MM.1S (cell line): Measurements from ENCODE around the gene NFKB2.
A peak's percentile ranks its signal among the peaks of the same experiment; 100 is the strongest.

Experiments
- DNase-seq: peaks from one replicate; pipeline ENCODE4 v3.0.0-alpha.2; 2015
- H2AFZ ChIP-seq: fragments of 300-600 bp; sonication (generic); 2 replicates; pipeline ENCODE4 v1.6.0; 2016; ENCODE audit warnings: antibody characterized with exemption, low read length
- H3F3A ChIP-seq: fragments of 300-600 bp; sonication (generic); 2 replicates; pipeline ENCODE4 v1.6.1; 2016; ENCODE audit warnings: mild to moderate bottlenecking, antibody characterized with exemption, low read length, moderate library complexity, mixed read lengths; ENCODE audit not compliant: insufficient read depth
- H3K27ac ChIP-seq: fragments of 300-600 bp; sonication (generic); 2 replicates; pipeline ENCODE4 v1.5.1; 2016; ENCODE audit warnings: mild to moderate bottlenecking, low read length
- H3K27me3 ChIP-seq: fragments of 300-600 bp; sonication (generic); replicated peaks from 2 replicates; pipeline ENCODE4 v1.6.0; 2016; ENCODE audit warnings: low read length; ENCODE audit not compliant: insufficient read depth
- H3K36me3 ChIP-seq: fragments of 300-600 bp; sonication (generic); replicated peaks from 2 replicates; pipeline ENCODE4 v1.6.1; 2016; ENCODE audit warnings: mild to moderate bottlenecking, low read length, mixed read lengths; ENCODE audit not compliant: insufficient read depth
- H3K4me1 ChIP-seq: fragments of 300-600 bp; sonication (generic); 2 replicates; pipeline ENCODE4 v1.6.1; 2016; ENCODE audit warnings: low read length, mixed read lengths
- H3K4me2 ChIP-seq: fragments of 300-600 bp; sonication (generic); 2 replicates; pipeline ENCODE4 v1.6.0; 2016; ENCODE audit warnings: low read depth, low read length
- H3K4me3 ChIP-seq: fragments of 300-600 bp; sonication (generic); 2 replicates; pipeline ENCODE4 v1.5.1; 2016; ENCODE audit warnings: low read length, mixed read lengths
- H3K79me2 ChIP-seq: fragments of 300-600 bp; sonication (generic); 2 replicates; pipeline ENCODE4 v1.6.1; 2016; ENCODE audit warnings: mixed run types, low read length, mixed read lengths
- H3K9ac ChIP-seq: fragments of 300-600 bp; sonication (generic); 2 replicates; pipeline ENCODE4 v1.6.1; 2016; ENCODE audit warnings: low read length, mixed read lengths
- H3K9me2 ChIP-seq: fragments of 300-600 bp; sonication (generic); replicated peaks from 2 replicates; pipeline ENCODE4 v1.6.1; 2016; ENCODE audit warnings: mild to moderate bottlenecking, low read length, mixed read lengths; ENCODE audit not compliant: insufficient read depth
- H3K9me3 ChIP-seq: fragments of 300-600 bp; sonication (generic); replicated peaks from 2 replicates; pipeline ENCODE4 v1.6.1; 2016; ENCODE audit warnings: mild to moderate bottlenecking, low read length, mixed read lengths; ENCODE audit not compliant: insufficient read depth
- H4K20me1 ChIP-seq: fragments of 300-600 bp; sonication (generic); 2 replicates; pipeline ENCODE4 v1.6.1; 2016; ENCODE audit warnings: mild to moderate bottlenecking, low read length, moderate library complexity, mixed read lengths; ENCODE audit not compliant: insufficient read depth
- CTCF ChIP-seq: fragments of 300-600 bp; sonication (generic); IDR thresholded peaks from 2 replicates; pipeline ENCODE4 v1.5.1; 2016; ENCODE audit warnings: antibody characterized with exemption, low read length, mixed read lengths
- EZH2 ChIP-seq: fragments of 300-600 bp; sonication (generic); optimal IDR thresholded peaks from 2 replicates; pipeline ENCODE3; 2017; ENCODE audit warnings: low read depth, mild to moderate bottlenecking, antibody characterized with exemption, low read length, mixed read lengths
- EZH2phosphoT487 ChIP-seq: fragments of 300-600 bp; sonication (generic); IDR thresholded peaks from 2 replicates; pipeline ENCODE4 v1.6.1; 2018; ENCODE audit warnings: antibody characterized with exemption, low read length

Gene NFKB2

DNA sequence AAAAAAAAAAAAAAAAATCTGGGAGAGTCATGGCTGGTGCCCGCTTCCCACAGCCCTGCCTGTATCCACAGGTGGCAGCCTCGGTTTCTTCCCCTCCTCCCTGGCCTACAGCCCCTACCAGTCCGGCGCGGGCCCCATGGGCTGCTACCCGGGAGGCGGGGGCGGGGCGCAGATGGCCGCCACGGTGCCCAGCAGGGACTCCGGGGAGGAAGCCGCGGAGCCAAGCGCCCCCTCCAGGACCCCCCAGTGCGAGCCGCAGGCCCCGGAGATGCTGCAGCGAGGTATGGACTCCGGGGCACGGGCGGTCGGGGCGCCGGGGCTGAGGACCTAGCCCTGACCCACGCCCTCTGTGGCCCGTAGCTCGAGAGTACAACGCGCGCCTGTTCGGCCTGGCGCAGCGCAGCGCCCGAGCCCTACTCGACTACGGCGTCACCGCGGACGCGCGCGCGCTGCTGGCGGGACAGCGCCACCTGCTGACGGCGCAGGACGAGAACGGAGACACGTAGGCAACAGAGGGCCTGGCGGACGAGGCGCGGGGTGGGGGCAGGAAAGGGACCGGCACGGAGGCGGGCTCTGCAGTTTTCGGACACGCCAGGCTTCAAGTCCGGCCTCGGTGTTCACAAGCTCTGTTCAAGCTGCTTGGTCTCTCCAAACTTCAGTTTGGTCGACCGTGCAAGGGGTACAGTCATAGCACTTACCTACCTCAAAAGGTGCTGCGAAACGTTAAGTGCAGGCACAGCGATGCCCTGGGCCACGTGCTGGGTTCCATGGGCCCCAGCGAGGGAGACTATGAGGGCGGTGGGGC, 3.9 kb downstream of the NFKB2 start:
- peak overlapping the region; percentile 71; the same call in 1 of the 2 replicates for H3K27ac ChIP-seq
- TF ChIP-seq CTCF (peak; percentile 88), EZH2 (no peak), EZH2phosphoT487 (no peak)
- H3K4me1 ChIP-seq, result peaks cover 24% of the 10 kb centered on the region
- H3F3A ChIP-seq, result peaks cover 53% of the 10 kb centered on the region
- H3K4me3 ChIP-seq, result peak overlapping the region; percentile 57; the same call in 1 of the 2 replicates
- H3K9me3 ChIP-seq, result no peaks in the 10 kb centered on the region
- peak; percentile 90 for DNase-seq
- H3K9ac ChIP-seq, result peak overlapping the region; percentile 46; the same call in 1 of the 2 replicates
- no peaks in the 10 kb centered on the region for H3K27me3 ChIP-seq
- peaks cover 45% of the 10 kb centered on the region for H3K79me2 ChIP-seq
- H2AFZ ChIP-seq, result 0 out of 2 replicates have a peak overlapping the region, but pooled peaks have one; percentile 27
- H3K9me2 ChIP-seq, result no peaks in the 10 kb centered on the region
- H3K4me2 ChIP-seq, result peak overlapping the region; percentile 94
- peaks cover 15% of the 10 kb centered on the region for H3K36me3 ChIP-seq
- peaks cover 11% of the 10 kb centered on the region; the same call in 1 of the 2 replicates for H4K20me1 ChIP-seq

GRCh38 chr10:102400076-102400475, 4.6 kb downstream of the NFKB2 start:
- TF ChIP-seq CTCF (no peak), EZH2phosphoT487 (no peak), EZH2 (no peak)
- no peaks in the 10 kb centered on the region for H3K9me2 ChIP-seq

DNA sequence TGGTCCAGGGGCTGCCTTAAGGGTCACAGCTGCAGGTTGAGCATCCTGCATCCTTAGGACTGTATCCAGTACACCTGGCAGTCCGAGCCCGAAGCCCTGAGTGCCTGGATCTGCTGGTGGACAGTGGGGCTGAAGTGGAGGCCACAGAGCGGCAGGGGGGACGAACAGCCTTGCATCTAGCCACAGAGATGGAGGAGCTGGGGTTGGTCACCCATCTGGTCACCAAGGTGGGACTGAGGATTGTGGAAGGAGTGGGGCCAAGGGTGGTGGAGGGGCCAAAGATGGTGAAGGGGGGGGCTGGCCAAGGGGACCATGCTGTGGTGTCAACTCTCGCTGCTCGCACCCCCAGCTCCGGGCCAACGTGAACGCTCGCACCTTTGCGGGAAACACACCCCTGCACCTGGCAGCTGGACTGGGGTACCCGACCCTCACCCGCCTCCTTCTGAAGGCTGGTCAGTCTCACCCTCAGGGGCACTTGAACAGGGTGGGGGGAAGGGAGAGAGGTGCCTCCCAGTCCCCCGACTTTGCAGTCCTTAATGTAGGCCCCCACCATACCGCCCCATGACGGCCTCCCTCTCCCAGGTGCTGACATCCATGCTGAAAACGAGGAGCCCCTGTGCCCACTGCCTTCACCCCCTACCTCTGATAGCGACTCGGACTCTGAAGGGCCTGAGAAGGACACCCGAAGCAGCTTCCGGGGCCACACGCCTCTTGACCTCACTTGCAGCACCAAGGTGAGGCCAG, 5.3 kb downstream of the NFKB2 start:
- no peak for DNase-seq
- Histone ChIP-seq H3K4me2 (no peak overlapping the region), H3F3A (peaks cover 45% of the 10 kb centered on the region), H3K4me3 (no peak overlapping the region), H3K4me1 (peaks cover 24% of the 10 kb centered on the region), H2AFZ (no peak overlapping the region), H3K9me2 (no peaks in the 10 kb centered on the region), H3K27ac (no peak overlapping the region), H3K36me3 (peaks cover 15% of the 10 kb centered on the region), H3K79me2 (peaks cover 40% of the 10 kb centered on the region), H3K9me3 (no peaks in the 10 kb centered on the region), H4K20me1 (peaks cover 11% of the 10 kb centered on the region; the same call in 1 of the 2 replicates), H3K9ac (no peak overlapping the region), H3K27me3 (no peaks in the 10 kb centered on the region)
- TF ChIP-seq EZH2phosphoT487, result no peak
- TF ChIP-seq CTCF, result no peak
- no peak for TF ChIP-seq EZH2

More at GRCh38 chr10:102400076-102400475, 4.6 kb downstream of the NFKB2 start:
- Histone ChIP-seq H3K4me1 (peaks cover 24% of the 10 kb centered on the region), H3K27ac (peak overlapping the region; percentile 71; the same call in 1 of the 2 replicates), H3K79me2 (peaks cover 44% of the 10 kb centered on the region), H2AFZ (no peak overlapping the region), H3K4me2 (peak overlapping the region; percentile 94; the same call in 1 of the 2 replicates), H3K4me3 (peak overlapping the region; percentile 57; the same call in 1 of the 2 replicates), H4K20me1 (peaks cover 11% of the 10 kb centered on the region; the same call in 1 of the 2 replicates), H3K9ac (peak overlapping the region; percentile 46; the same call in 1 of the 2 replicates), H3K36me3 (peaks cover 15% of the 10 kb centered on the region), H3K27me3 (no peaks in the 10 kb centered on the region), H3F3A (peaks cover 49% of the 10 kb centered on the region), H3K9me3 (no peaks in the 10 kb centered on the region)
- no peak for DNase-seq
